ENCODE measurements around the gene NCR1.
"Not testable (repeated sequence)": the region's sequence is repeated elsewhere in the genome, so short reads cannot be mapped to it uniquely, and the experiment has no call there.

The NCR1 gene

DNA sequence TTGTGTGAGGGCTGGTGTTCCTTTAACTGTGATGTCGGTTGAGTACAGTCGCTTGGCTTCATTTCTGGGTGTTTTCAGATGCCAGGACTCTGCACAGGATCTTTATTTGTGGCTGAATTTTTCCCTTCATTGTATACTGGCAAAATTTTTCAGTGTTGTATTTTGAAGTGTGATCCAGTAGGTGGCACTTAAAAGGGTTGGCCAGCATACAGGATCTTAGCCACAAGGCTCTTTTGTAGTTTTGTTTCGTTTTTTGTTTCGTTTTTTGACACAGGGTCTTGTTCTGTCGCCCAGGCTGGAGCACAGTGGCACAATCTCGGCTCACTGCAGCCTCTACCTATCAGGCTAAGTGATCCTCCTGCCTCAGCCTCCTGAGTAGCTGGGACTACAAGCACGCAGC is 23.2 kb upstream of the NCR1 start:
- no peak for DNase-seq (ENCODE audit: low spot score)
- Histone ChIP-seq H3K27ac (no peak overlapping the region), H3K4me3 (no peak overlapping the region)
- no peak for TF ChIP-seq CTCF (IDR thresholded peaks at IDR 0.05)

- Histone ChIP-seq H3K27ac (no peak overlapping the region), H3K4me3 (no peak overlapping the region)
- TF ChIP-seq CTCF (IDR thresholded peaks at IDR 0.05): no peak
- DNase-seq (ENCODE audit: low spot score): no peak
Observed at GRCh38 chr19:54883228-54883627, 22.7 kb upstream of the NCR1 start.

- TF ChIP-seq CTCF (IDR thresholded peaks at IDR 0.05): no peak
- Histone ChIP-seq H3K27ac (no peak overlapping the region), H3K4me3 (no peak overlapping the region)
- DNase-seq (ENCODE audit: low spot score): no peak
Observed at GRCh38 chr19:54888239-54888638, 17.7 kb upstream of the NCR1 start.

DNA sequence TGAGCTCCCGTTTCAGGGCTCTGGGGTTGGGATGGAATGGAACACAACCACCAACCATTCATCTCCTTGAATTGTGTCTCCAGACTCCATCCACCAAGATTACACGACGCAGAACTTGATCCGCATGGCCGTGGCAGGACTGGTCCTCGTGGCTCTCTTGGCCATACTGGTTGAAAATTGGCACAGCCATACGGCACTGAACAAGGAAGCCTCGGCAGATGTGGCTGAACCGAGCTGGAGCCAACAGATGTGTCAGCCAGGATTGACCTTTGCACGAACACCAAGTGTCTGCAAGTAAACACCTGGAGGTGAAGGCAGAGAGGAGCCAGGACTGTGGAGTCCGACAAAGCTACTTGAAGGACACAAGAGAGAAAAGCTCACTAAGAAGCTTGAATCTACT is 16.4 kb upstream of the NCR1 start:
- no peak for TF ChIP-seq CTCF (IDR thresholded peaks at IDR 0.05)
- Histone ChIP-seq H3K27ac (no peak overlapping the region), H3K4me3 (no peak overlapping the region)
- no peak for DNase-seq (ENCODE audit: low spot score)

DNA sequence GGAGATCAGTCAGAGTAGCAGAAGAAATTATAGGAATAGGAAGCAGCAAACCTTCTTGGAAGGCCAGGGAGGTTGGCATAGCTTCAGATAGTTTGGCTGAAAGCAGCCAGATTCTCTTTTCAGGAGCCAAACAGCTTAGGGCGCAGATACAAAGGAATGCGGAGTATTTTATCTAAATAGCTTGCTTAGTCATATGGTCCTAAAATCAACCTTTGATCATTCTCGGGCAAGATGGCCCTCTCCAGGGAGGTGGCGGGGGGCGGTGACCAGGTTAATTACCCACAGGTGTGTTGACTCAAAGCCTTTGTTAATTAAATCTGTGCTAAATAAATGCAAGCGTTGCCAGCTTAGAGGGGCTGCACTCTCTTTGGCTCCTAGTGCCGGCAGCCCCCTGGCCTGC is 12.5 kb upstream of the NCR1 start:
- no peak for TF ChIP-seq CTCF (IDR thresholded peaks at IDR 0.05)
- Histone ChIP-seq H3K4me3 (no peak overlapping the region), H3K27ac (no peak overlapping the region)
- no peak for DNase-seq (ENCODE audit: low spot score)

- H3K4me3 ChIP-seq; H3K27ac ChIP-seq; DNase-seq (ENCODE audit: low spot score): not testable (repeated sequence)
Observed at GRCh38 chr19:54894106-54894505, 11.8 kb upstream of the NCR1 start.

DNA sequence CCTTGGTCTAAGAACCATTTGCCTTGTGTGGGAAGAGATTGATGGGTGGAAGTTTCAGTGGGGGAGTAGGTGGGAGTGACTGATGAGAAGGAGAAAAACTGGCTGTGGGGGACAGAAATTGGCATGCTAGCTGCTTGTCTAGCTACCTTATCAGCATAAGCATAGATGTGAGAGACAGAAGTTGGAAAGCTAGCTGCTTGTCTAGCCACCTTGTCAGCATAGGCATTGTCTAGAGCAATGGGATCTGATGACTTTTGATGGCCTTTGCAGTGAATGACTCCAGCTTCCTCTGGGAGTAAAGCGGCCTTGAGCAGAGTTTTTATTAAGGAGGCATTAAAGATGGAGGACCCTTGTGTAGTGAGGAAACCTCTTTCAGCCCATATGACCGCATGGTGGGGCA is 9.9 kb upstream of the NCR1 start:
- no peak for TF ChIP-seq CTCF (IDR thresholded peaks at IDR 0.05)

GRCh38 chr19:54898685-54899084 is 7.3 kb upstream of the NCR1 start:
- peak; percentile 2 for DNase-seq (ENCODE audit: low spot score)
- not testable (repeated sequence) for H3K4me3 ChIP-seq, H3K27ac ChIP-seq

More for the DNA sequence above, 9.9 kb upstream of the NCR1 start:
- Histone ChIP-seq H3K27ac (no peak overlapping the region), H3K4me3 (no peak overlapping the region)
- DNase-seq (ENCODE audit: low spot score): no peak

DNA sequence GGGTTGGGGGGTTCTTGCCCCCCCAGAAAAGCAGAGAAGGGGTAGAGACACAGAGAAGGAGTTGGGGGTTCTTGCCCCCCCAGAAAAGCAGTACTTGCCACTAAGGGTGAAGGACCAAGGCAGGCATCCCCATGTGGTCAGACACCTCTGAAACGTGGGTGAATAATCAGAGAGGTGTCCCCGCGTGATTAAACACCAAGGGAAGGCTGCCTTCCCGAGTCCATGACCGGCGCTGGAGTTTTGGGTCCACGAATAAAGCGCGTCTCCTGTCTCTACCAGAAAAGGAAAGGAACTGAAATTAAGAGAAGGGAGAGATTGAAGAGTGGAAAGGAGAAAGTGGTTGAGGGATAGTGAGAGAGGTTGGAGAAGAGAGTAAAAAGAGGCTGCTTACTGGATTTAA is 6.3 kb upstream of the NCR1 start:
- H3K4me3 ChIP-seq; DNase-seq (ENCODE audit: low spot score); H3K27ac ChIP-seq: not testable (repeated sequence)

DNA sequence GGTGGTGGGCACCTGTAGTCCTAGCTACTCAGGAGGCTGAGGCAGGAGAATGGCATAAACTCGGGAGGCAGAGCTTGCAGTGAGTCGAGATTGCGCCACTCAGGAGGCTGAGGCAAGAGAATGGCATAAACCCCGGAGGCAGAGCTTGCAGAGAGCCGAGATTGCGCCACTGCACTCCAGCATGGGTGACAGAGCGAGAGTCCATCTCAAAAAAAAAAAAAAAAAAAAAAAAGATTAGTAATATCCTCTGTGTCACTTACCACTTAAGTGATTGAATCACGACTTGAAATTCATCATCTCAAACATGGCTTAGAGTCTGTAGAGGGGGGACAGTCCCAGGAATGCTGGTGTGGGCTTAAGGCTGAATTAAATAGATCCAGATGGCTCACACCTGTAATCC is 4.8 kb upstream of the NCR1 start:
- not testable (repeated sequence) for H3K27ac ChIP-seq, H3K4me3 ChIP-seq
- peak; percentile 28 for DNase-seq (ENCODE audit: low spot score)

Data from coronary artery (tissue), 2 donors.